Measurements from ENCODE around the gene FRY.

DNA sequence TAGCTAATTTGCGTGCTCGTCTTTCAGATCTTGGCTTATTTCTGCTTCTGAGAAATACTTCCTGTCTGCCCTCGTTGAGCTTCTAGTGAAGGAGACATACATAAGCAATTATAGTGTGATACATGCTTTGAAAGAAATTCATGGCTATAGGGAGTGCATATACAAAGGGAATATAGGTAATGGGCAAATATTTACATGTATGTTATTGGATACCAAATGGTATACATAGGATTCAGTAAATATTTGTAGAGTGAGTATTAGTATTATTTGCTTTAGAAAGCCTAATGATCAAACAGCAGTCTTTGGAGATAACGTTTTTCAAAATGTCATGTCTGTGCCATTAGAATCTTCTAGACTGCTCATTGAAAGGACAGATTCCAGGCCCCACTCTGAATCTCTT, 289.0 kb downstream of the FRY start:
- TF ChIP-seq, protein P1, sequence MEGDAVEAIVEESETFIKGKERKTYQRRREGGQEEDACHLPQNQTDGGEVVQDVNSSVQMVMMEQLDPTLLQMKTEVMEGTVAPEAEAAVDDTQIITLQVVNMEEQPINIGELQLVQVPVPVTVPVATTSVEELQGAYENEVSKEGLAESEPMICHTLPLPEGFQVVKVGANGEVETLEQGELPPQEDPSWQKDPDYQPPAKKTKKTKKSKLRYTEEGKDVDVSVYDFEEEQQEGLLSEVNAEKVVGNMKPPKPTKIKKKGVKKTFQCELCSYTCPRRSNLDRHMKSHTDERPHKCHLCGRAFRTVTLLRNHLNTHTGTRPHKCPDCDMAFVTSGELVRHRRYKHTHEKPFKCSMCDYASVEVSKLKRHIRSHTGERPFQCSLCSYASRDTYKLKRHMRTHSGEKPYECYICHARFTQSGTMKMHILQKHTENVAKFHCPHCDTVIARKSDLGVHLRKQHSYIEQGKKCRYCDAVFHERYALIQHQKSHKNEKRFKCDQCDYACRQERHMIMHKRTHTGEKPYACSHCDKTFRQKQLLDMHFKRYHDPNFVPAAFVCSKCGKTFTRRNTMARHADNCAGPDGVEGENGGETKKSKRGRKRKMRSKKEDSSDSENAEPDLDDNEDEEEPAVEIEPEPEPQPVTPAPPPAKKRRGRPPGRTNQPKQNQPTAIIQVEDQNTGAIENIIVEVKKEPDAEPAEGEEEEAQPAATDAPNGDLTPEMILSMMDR (IDR thresholded peaks at IDR 0.05), result no peak
- TF ChIP-seq EZH2 (IDR thresholded peaks at IDR 0.05; ENCODE audit: borderline replicate concordance, insufficient read depth, low read depth, low read length, poor library complexity, severe bottlenecking), result no peak

Measured in B cell (primary cell).